SK-N-SH treated with all-trans-retinoic acid at 6 μM for 48 hours (cell line): ENCODE data around the gene TMCC3.

Experiments
- ARNTL ChIP-seq: fragments of 450-650 bp; formaldehyde crosslinking; IDR thresholded peaks from 2 replicates; pipeline ENCODE4 v1.5.0; 2020; ENCODE audit warnings: low read depth, mild to moderate bottlenecking, moderate library complexity, borderline replicate concordance
- BACH2 ChIP-seq: fragments of 250-450 bp; sonication (Bioruptor Pico); IDR thresholded peaks from 2 replicates; pipeline ENCODE4 v1.9.0; 2021; ENCODE audit warnings: mild to moderate bottlenecking, borderline replicate concordance
- CREB5 ChIP-seq: fragments of 250-450 bp; sonication (Bioruptor Pico); IDR thresholded peaks from 2 replicates; pipeline ENCODE4 v1.5.1; 2020; ENCODE audit warnings: low read depth, mild to moderate bottlenecking, moderate library complexity
- GLIS3 ChIP-seq: fragments of 250-450 bp; sonication (Bioruptor Pico); IDR thresholded peaks from 2 replicates; pipeline ENCODE4 v1.5.0; 2020; ENCODE audit warnings: mild to moderate bottlenecking, moderate library complexity
- ISL1 ChIP-seq: fragments of 250-450 bp; sonication (Bioruptor Pico); IDR thresholded peaks from 2 replicates; pipeline ENCODE4 v2.1.2; 2022; ENCODE audit warnings: mild to moderate bottlenecking, moderate library complexity
- OSR1 ChIP-seq: fragments of 250-450 bp; sonication (Bioruptor Pico); IDR thresholded peaks from 2 replicates; pipeline ENCODE4 v1.8.0; 2022; ENCODE audit warnings: moderate library complexity, mild to moderate bottlenecking, inconsistent platforms
- PATZ1 ChIP-seq: fragments of 250-450 bp; sonication (Bioruptor Pico); IDR thresholded peaks from 2 replicates; pipeline ENCODE4 v1.8.0; 2020; ENCODE audit warnings: mild to moderate bottlenecking, moderate library complexity, borderline replicate concordance
- RARB ChIP-seq: fragments of 250-450 bp; sonication (Bioruptor Pico); IDR thresholded peaks from 2 replicates; pipeline ENCODE4 v1.8.0; 2021; ENCODE audit warnings: mild to moderate bottlenecking, moderate library complexity
- ZC3H10 ChIP-seq: fragments of 250-450 bp; sonication (Bioruptor Pico); IDR thresholded peaks from 2 replicates; pipeline ENCODE4 v1.5.1; 2021; ENCODE audit warnings: mild to moderate bottlenecking, moderate library complexity
- ZFP3 ChIP-seq: fragments of 250-450 bp; sonication (Bioruptor Pico); IDR thresholded peaks from 2 replicates; pipeline ENCODE4 v1.5.0; 2020; ENCODE audit warnings: mild to moderate bottlenecking, moderate library complexity
- ZFP30 ChIP-seq: fragments of 450-650 bp; formaldehyde crosslinking; IDR thresholded peaks from 2 replicates; pipeline ENCODE4 v1.5.0; 2022; ENCODE audit warnings: mild to moderate bottlenecking, moderate library complexity
- ZNF70 ChIP-seq: fragments of 450-650 bp; formaldehyde crosslinking; IDR thresholded peaks from 2 replicates; pipeline ENCODE4 v1.5.0; 2020; ENCODE audit warnings: mild to moderate bottlenecking, moderate library complexity
- ZNF8 ChIP-seq: fragments of 450-650 bp; formaldehyde crosslinking; IDR thresholded peaks from 2 replicates; pipeline ENCODE4 v1.5.0; 2020; ENCODE audit warnings: mild to moderate bottlenecking, moderate library complexity

DNA sequence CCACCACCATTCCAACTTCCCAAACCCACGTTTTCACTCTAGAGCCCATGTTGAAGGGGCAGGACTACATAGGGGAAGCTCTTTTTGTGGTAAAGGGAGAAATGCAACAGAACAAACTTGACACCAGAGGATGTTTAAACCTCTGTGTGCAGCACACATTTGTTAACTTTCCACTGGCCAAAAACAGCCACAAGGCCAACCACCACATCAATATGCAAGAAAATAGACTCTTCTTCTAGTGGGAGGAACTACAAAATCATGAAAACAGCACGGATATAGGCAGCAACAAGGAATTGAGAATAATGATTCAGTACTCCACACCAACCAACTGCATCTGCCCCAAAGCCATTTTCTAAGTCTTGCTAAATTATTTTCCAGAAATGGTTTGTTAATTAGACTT is 124.4 kb downstream of the TMCC3 start:
- TF ChIP-seq ZFP3 (CRISPR knock-in tag) (no peak), ARNTL (CRISPR knock-in tag) (no peak), CREB5 (CRISPR knock-in tag) (no peak), BACH2 (CRISPR knock-in tag) (no peak), ZNF8 (CRISPR knock-in tag) (no peak), GLIS3 (CRISPR knock-in tag) (no peak), ZC3H10 (CRISPR knock-in tag) (no peak), PATZ1 (CRISPR knock-in tag) (no peak), ISL1 (CRISPR knock-in tag) (no peak), OSR1 (CRISPR knock-in tag) (no peak), ZFP30 (CRISPR knock-in tag) (no peak), RARB (CRISPR knock-in tag) (no peak), ZNF70 (CRISPR knock-in tag) (no peak)
